ENCODE measurements around the gene ASB3.

DNA sequence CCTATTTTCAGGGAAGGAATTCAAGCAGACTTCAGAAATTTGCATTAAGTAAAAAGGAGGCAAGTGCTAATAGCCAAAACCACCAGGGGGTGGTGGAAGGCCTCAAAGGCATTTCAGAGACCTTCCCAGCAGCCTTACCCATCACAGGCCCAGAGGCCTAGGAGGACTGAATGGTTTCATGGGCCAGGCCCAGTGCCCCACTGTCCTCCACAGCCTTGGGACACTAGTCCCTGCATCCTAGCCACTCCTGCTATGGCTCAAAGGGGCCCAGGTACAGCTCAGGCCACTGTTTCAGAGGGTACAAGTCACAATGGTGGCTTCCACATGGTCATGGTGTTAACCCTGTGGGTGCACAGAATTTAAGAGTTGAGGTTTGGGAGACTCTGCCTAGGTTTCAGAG lies 77.8 kb downstream of the ASB3 start:
- no peak for TF ChIP-seq POLR2A (IDR thresholded peaks at IDR 0.05)
- TF ChIP-seq, protein P1, sequence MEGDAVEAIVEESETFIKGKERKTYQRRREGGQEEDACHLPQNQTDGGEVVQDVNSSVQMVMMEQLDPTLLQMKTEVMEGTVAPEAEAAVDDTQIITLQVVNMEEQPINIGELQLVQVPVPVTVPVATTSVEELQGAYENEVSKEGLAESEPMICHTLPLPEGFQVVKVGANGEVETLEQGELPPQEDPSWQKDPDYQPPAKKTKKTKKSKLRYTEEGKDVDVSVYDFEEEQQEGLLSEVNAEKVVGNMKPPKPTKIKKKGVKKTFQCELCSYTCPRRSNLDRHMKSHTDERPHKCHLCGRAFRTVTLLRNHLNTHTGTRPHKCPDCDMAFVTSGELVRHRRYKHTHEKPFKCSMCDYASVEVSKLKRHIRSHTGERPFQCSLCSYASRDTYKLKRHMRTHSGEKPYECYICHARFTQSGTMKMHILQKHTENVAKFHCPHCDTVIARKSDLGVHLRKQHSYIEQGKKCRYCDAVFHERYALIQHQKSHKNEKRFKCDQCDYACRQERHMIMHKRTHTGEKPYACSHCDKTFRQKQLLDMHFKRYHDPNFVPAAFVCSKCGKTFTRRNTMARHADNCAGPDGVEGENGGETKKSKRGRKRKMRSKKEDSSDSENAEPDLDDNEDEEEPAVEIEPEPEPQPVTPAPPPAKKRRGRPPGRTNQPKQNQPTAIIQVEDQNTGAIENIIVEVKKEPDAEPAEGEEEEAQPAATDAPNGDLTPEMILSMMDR (IDR thresholded peaks at IDR 0.05) = no peak

All from adrenal gland (tissue), 5 donors.